Trophoblast cell (in vitro differentiated cells and primary cell): ENCODE measurements around the gene NDUFA5.

Experiments
- DNase-seq, 2 donors: peaks; one replicate each; pipeline ENCODE4 v3.0.0-alpha.2; 2016
- H2AFZ ChIP-seq: 2 replicates; pipeline ENCODE4 v1.6.1; 2013; ENCODE audit warnings: low read length, moderate library complexity, mild to moderate bottlenecking; ENCODE audit not compliant: insufficient read depth, poor library complexity
- H2AK5ac ChIP-seq: 2 replicates; pipeline ENCODE4 v1.6.1; 2013; ENCODE audit warnings: mild to moderate bottlenecking, low read length
- H2BK120ac ChIP-seq: 2 replicates; pipeline ENCODE4 v1.6.1; 2013; ENCODE audit warnings: low read length, mild to moderate bottlenecking, moderate library complexity; ENCODE audit not compliant: insufficient read depth, poor library complexity
- H2BK12ac ChIP-seq: 2 replicates; pipeline ENCODE4 v1.6.1; 2013; ENCODE audit warnings: mild to moderate bottlenecking, low read length, moderate library complexity
- H2BK5ac ChIP-seq: 2 replicates; pipeline ENCODE4 v1.6.1; 2013; ENCODE audit warnings: low read length, low read depth, moderate library complexity, mild to moderate bottlenecking; ENCODE audit not compliant: poor library complexity
- H3K14ac ChIP-seq: 2 replicates; pipeline ENCODE4 v1.6.1; 2013; ENCODE audit warnings: mild to moderate bottlenecking, low read length
- H3K18ac ChIP-seq: 2 replicates; pipeline ENCODE4 v1.6.1; 2013; ENCODE audit warnings: mild to moderate bottlenecking, low read length
- H3K23ac ChIP-seq: 2 replicates; pipeline ENCODE4 v1.6.1; 2013; ENCODE audit warnings: low read length
- H3K27ac ChIP-seq: 2 replicates; pipeline ENCODE4 v1.5.1; 2013; ENCODE audit warnings: low read depth, mild to moderate bottlenecking, inconsistent platforms, low read length, moderate library complexity
- H3K27me3 ChIP-seq: 2 replicates; pipeline ENCODE4 v1.6.1; 2013; ENCODE audit warnings: inconsistent platforms, mild to moderate bottlenecking, low read length, moderate library complexity; ENCODE audit not compliant: insufficient read depth
- H3K36me3 ChIP-seq, 2 experiments: 1 replicate in 1 of 2; 2 replicates in 1 of 2; pipeline ENCODE4 v1.6.1; 2013; ENCODE audit warnings: low read length in 2 of 2, mild to moderate bottlenecking in 2 of 2, moderate library complexity in 1 of 2; ENCODE audit not compliant: insufficient read depth in 2 of 2, control insufficient read depth in 1 of 2
- H3K4ac ChIP-seq: 2 replicates; pipeline ENCODE4 v1.6.1; 2013; ENCODE audit warnings: low read depth, mild to moderate bottlenecking, low read length, moderate library complexity
- H3K4me1 ChIP-seq, 2 experiments: 1 replicate in 1 of 2; 2 replicates in 1 of 2; pipeline ENCODE4 v1.6.1; 2013; ENCODE audit warnings: low read length in 2 of 2, mild to moderate bottlenecking in 2 of 2, moderate library complexity in 1 of 2; ENCODE audit not compliant: insufficient read depth in 2 of 2, control insufficient read depth in 1 of 2
- H3K4me2 ChIP-seq: 2 replicates; pipeline ENCODE4 v1.6.1; 2013; ENCODE audit warnings: inconsistent platforms, mild to moderate bottlenecking, low read length, moderate library complexity
- H3K4me3 ChIP-seq: 2 replicates; pipeline ENCODE4 v1.5.1; 2013; ENCODE audit warnings: mild to moderate bottlenecking, low read depth, low read length, inconsistent platforms
- H3K79me1 ChIP-seq: one replicate; pipeline ENCODE4 v1.6.1; 2013; ENCODE audit warnings: low read length
- H3K79me2 ChIP-seq: 2 replicates; pipeline ENCODE4 v1.6.1; 2013; ENCODE audit warnings: low read length, mild to moderate bottlenecking; ENCODE audit not compliant: control insufficient read depth, insufficient read depth, poor library complexity
- H3K9ac ChIP-seq: 2 replicates; pipeline ENCODE4 v1.6.1; 2013; ENCODE audit warnings: mild to moderate bottlenecking, low read length
- H3K9me3 ChIP-seq: 2 replicates; pipeline ENCODE4 v1.6.1; 2013; ENCODE audit warnings: low read depth, mild to moderate bottlenecking, control low read depth, inconsistent platforms, low read length; ENCODE audit not compliant: insufficient read depth
- H4K12ac ChIP-seq: 2 replicates; pipeline ENCODE4 v1.6.1; 2013; ENCODE audit warnings: low read depth, mild to moderate bottlenecking, low read length, moderate library complexity
- H4K8ac ChIP-seq: 2 replicates; pipeline ENCODE4 v1.6.1; 2013; ENCODE audit warnings: low read depth, mild to moderate bottlenecking, low read length, moderate library complexity
- H4K91ac ChIP-seq: one replicate; pipeline ENCODE4 v1.6.1; 2013; ENCODE audit warnings: low read depth, mild to moderate bottlenecking, low read length, moderate library complexity
- WGBS: extraction: QIAGEN DNeasy Blood & Tissue Kit; methylation state at CpG from one replicate; pipeline ENCODE4 v1.1.7; 2013; ENCODE audit warnings: missing lambda C conversion rate; ENCODE audit not compliant: insufficient read length, insufficient coverage; ENCODE audit errors: extremely low coverage; 5-methylcytosine and 5-hydroxymethylcytosine counted together

NDUFA5 gene

DNA sequence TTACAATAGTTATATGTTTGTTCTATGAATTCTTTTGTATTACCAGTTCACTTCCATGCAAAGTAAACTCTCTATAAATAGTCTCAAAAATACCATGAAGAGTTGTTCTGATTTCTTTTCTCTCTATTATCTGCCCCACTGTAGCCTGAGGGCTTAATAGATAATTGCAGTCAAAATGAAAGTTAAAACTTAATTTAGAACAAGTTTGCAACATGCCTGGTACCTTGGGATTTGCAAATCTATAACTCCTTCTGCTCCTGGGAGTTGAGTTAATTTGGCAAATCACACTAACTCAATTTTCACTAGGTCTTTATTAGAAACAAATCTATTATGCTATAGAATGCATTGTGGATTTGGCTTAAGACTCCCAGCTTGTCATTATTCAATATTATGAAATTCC is 21.8 kb upstream of the NDUFA5 start:
- no peaks in the 10 kb centered on the region for H3K4me1 ChIP-seq
- H3K36me3 ChIP-seq, result no peaks in the 10 kb centered on the region
- H3K4me3 ChIP-seq, result no peak overlapping the region
- no peak overlapping the region for H4K12ac ChIP-seq
- H3K14ac ChIP-seq, result no peak overlapping the region
- no peak overlapping the region for H2AK5ac ChIP-seq
- H3K23ac ChIP-seq, result no peak overlapping the region
- H3K79me1 ChIP-seq, result no peaks in the 10 kb centered on the region
- no peak overlapping the region for H3K9ac ChIP-seq
- H4K91ac ChIP-seq, result no peak overlapping the region
- H3K27ac ChIP-seq, result no peak overlapping the region
- H2BK120ac ChIP-seq, result no peak overlapping the region
- no peak overlapping the region for H2AFZ ChIP-seq
- H3K27me3 ChIP-seq, result no peaks in the 10 kb centered on the region
- no peak for DNase-seq
- H2BK12ac ChIP-seq, result no peak overlapping the region
- H2BK5ac ChIP-seq, result no peak overlapping the region
- no peak overlapping the region for H3K4ac ChIP-seq
- no peaks in the 10 kb centered on the region for H3K79me2 ChIP-seq
- no peak overlapping the region for H4K8ac ChIP-seq
- H3K9me3 ChIP-seq, result no peaks in the 10 kb centered on the region
- no peak overlapping the region for H3K4me2 ChIP-seq
- no peak overlapping the region for H3K18ac ChIP-seq

DNA sequence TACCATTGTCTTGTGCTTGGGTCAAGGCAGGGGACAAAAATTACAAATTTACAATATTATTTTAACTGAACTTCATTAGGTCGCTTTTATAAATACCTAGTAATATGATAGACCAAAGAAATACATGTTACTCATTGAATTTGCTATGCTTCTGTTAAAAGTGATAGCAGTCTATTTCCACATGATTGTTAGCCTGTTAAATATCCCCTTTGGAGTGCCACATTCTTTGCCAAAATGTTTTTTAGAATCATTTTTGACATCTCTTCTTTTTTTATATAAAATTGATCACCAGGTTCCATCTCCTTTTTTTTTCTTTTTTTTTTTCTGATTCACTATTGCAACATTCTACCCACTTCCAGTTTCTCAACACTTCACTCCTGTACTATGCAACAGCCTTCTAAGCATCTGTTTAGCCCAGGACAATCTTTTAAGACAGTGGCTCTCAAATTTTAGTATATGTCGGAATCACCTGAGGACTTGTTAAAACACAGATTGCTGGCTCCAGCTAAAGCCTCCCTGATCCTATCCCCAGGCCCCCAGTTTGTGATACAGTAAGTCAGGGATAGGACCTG is 16.4 kb upstream of the NDUFA5 start:
- WGBS, result no CpG with 5 or more reads among the region's 2 CpGs
- Histone ChIP-seq H3K23ac (no peak overlapping the region), H2BK5ac (no peak overlapping the region)

GRCh38 chr7:123573341-123573740 is 15.7 kb upstream of the NDUFA5 start:
- Histone ChIP-seq H3K27ac (no peak overlapping the region), H3K9ac (no peak overlapping the region), H3K79me1 (no peaks in the 10 kb centered on the region), H3K23ac (no peak overlapping the region), H3K9me3 (no peaks in the 10 kb centered on the region), H3K36me3 (no peaks in the 10 kb centered on the region), H2BK120ac (no peak overlapping the region), H3K4me2 (no peak overlapping the region), H2BK12ac (no peak overlapping the region), H3K27me3 (no peaks in the 10 kb centered on the region), H3K4ac (no peak overlapping the region), H3K79me2 (no peaks in the 10 kb centered on the region), H2BK5ac (no peak overlapping the region), H4K91ac (no peak overlapping the region), H3K14ac (no peak overlapping the region), H2AFZ (no peak overlapping the region), H4K12ac (no peak overlapping the region), H3K4me1 (peaks cover 0 to 2% of the 10 kb centered on the region in 2 experiments), H3K18ac (no peak overlapping the region), H2AK5ac (no peak overlapping the region), H3K4me3 (no peak overlapping the region), H4K8ac (no peak overlapping the region)
- DNase-seq, result no peak
- no CpG with 5 or more reads among the region's 3 CpGs for WGBS

More for the DNA sequence above, 16.4 kb upstream of the NDUFA5 start:
- Histone ChIP-seq H2BK12ac (no peak overlapping the region), H2AFZ (no peak overlapping the region), H3K14ac (no peak overlapping the region), H2BK120ac (no peak overlapping the region), H3K9ac (no peak overlapping the region), H3K4me2 (no peak overlapping the region), H3K79me1 (no peaks in the 10 kb centered on the region), H3K27ac (no peak overlapping the region), H4K91ac (no peak overlapping the region), H3K4me1 (peaks cover 0 to 2% of the 10 kb centered on the region in 2 experiments), H3K4me3 (no peak overlapping the region), H3K4ac (no peak overlapping the region), H4K12ac (no peak overlapping the region), H2AK5ac (no peak overlapping the region), H3K18ac (no peak overlapping the region), H3K36me3 (no peaks in the 10 kb centered on the region), H3K27me3 (no peaks in the 10 kb centered on the region), H3K79me2 (no peaks in the 10 kb centered on the region), H3K9me3 (no peaks in the 10 kb centered on the region), H4K8ac (no peak overlapping the region)
- no peak for DNase-seq

- Histone ChIP-seq H4K8ac (no peak overlapping the region), H3K4me3 (no peak overlapping the region), H3K36me3 (no peaks in the 10 kb centered on the region), H3K27me3 (no peaks in the 10 kb centered on the region), H2AFZ (no peak overlapping the region), H4K91ac (no peak overlapping the region), H4K12ac (no peak overlapping the region), H3K14ac (no peak overlapping the region), H2AK5ac (no peak overlapping the region), H3K79me1 (no peaks in the 10 kb centered on the region), H3K4ac (no peak overlapping the region), H2BK120ac (no peak overlapping the region), H3K9ac (no peak overlapping the region), H3K79me2 (no peaks in the 10 kb centered on the region), H2BK12ac (no peak overlapping the region), H3K9me3 (no peaks in the 10 kb centered on the region), H3K23ac (no peak overlapping the region), H3K18ac (no peak overlapping the region), H3K4me2 (no peak overlapping the region), H2BK5ac (no peak overlapping the region), H3K4me1 (peaks cover 0 to 2% of the 10 kb centered on the region in 2 experiments), H3K27ac (no peak overlapping the region)
- no CpG with 5 or more reads among the region's 1 CpG for WGBS
- no peak for DNase-seq
Measured at GRCh38 chr7:123571684-123572083, 14.1 kb upstream of the NDUFA5 start.
